SK-N-SH (cell line): ENCODE measurements around the gene PTPRD. TPM values are rescaled to one million over a fixed set of nuclear protein-coding genes. Genes with fewer than 3 reads are reported as not detected.

Source experiments
- CTCF ChIA-PET: fragments of 300-600, 350-600 bp; formaldehyde crosslinking; extraction: SDS; loops from one replicate; lab custom pipeline; 2021; lab: Yijun Ruan, JAX
- POLR2A ChIA-PET: fragments of 350-600 bp; sonication (Branson Sonifier 250); formaldehyde crosslinking; extraction: SDS; loops from one replicate; lab custom pipeline; 2020; ENCODE audit warnings: antibody characterized with exemption, inconsistent platforms; lab: Yijun Ruan, JAX
- DNase-seq: peaks from one replicate; pipeline ENCODE4 v3.0.0; 2012
- H2AFZ ChIP-seq: fragments of 200-600 bp; sonication (generic); 2 replicates; pipeline ENCODE4 v1.8.1; 2016; ENCODE audit warnings: antibody characterized with exemption, mild to moderate bottlenecking, low read depth
- H3F3A ChIP-seq: fragments of 200-600 bp; sonication (generic); replicated peaks from 2 replicates; pipeline ENCODE3; 2016; ENCODE audit warnings: antibody characterized with exemption, mild to moderate bottlenecking; ENCODE audit not compliant: insufficient read depth
- H3K27ac ChIP-seq, 2 experiments: fragments of 200-500 bp in 1 of 2; fragments of 200-600 bp in 1 of 2; sonication (Bioruptor generic) in 1 of 2; sonication (generic), shearing (Covaris generic) in 1 of 2; 2 replicates each; pipeline versions ENCODE4 v1.5.1 to v1.6.1; 2014 to 2016; ENCODE audit warnings: low read depth in 2 of 2, inconsistent platforms in 1 of 2, low read length in 1 of 2, mild to moderate bottlenecking in 1 of 2, mixed read lengths in 1 of 2
- H3K27me3 ChIP-seq: fragments of 200-600 bp; sonication (generic), shearing (Covaris generic); 2 replicates; pipeline ENCODE4 v1.6.1; 2016; ENCODE audit warnings: mixed run types; ENCODE audit not compliant: insufficient read depth
- H3K36me3 ChIP-seq, 2 experiments: fragments of 200-500 bp in 1 of 2; fragments of 200-600 bp in 1 of 2; sonication (Bioruptor generic) in 1 of 2; sonication (generic) in 1 of 2; replicated peaks in 1 of 2; 2 replicates each; pipeline versions ENCODE3 to v1.5.1; 2014 to 2016; ENCODE audit warnings: low read length in 1 of 2, mild to moderate bottlenecking in 1 of 2; ENCODE audit not compliant: insufficient read depth in 2 of 2, control insufficient read depth in 1 of 2
- H3K4me1 ChIP-seq, 2 experiments: fragments of 200-500 bp in 1 of 2; fragments of 200-600 bp in 1 of 2; sonication (Bioruptor generic) in 1 of 2; sonication (generic), shearing (Covaris generic) in 1 of 2; 2 replicates each; pipeline versions ENCODE4 v1.5.1 to v1.6.1; 2014 to 2016; ENCODE audit warnings: low read depth in 1 of 2, low read length in 1 of 2, mixed run types in 1 of 2; ENCODE audit not compliant: insufficient read depth in 2 of 2, control insufficient read depth in 1 of 2
- H3K4me2 ChIP-seq: fragments of 200-600 bp; sonication (generic), shearing (Covaris generic); 2 replicates; pipeline ENCODE4 v1.6.1; 2017; ENCODE audit warnings: mixed run types
- H3K4me3 ChIP-seq, 2 experiments: fragments of 200-500 bp in 1 of 2; fragments of 200-600 bp in 1 of 2; sonication (Bioruptor generic) in 1 of 2; sonication (generic), shearing (Covaris generic) in 1 of 2; 2 replicates each; pipeline versions ENCODE4 v1.5.1 to v1.8.1; 2014 to 2016; ENCODE audit warnings: low read depth in 2 of 2, inconsistent platforms in 1 of 2, low read length in 1 of 2, mild to moderate bottlenecking in 1 of 2, mixed read lengths in 1 of 2, moderate library complexity in 1 of 2
- H3K79me2 ChIP-seq: fragments of 200-600 bp; sonication (generic); 2 replicates; pipeline ENCODE4 v1.8.1; 2017; ENCODE audit warnings: mild to moderate bottlenecking; ENCODE audit not compliant: insufficient read depth
- H3K9ac ChIP-seq: fragments of 200-600 bp; sonication (generic); 2 replicates; pipeline ENCODE4 v1.6.1; 2017; ENCODE audit warnings: mixed run types
- H3K9me2 ChIP-seq: fragments of 200-600 bp; sonication (generic); 2 replicates; pipeline ENCODE4 v1.6.1; 2017; ENCODE audit warnings: mixed run types
- H3K9me3 ChIP-seq: fragments of 200-600 bp; sonication (generic); 2 replicates; pipeline ENCODE4 v1.6.1; 2017; ENCODE audit warnings: mixed run types, mild to moderate bottlenecking, moderate library complexity
- H4K20me1 ChIP-seq: fragments of 200-600 bp; sonication (generic); 2 replicates; pipeline ENCODE4 v1.6.1; 2017; ENCODE audit warnings: mild to moderate bottlenecking, mixed run types; ENCODE audit not compliant: insufficient read depth
- CHD2 ChIP-seq: fragments of 150-350 bp; IDR thresholded peaks from 2 replicates; pipeline ENCODE4 v1.6.1; 2018; ENCODE audit warnings: low read length; ENCODE audit not compliant: partially characterized antibody
- ELF1 ChIP-seq: IDR thresholded peaks from 2 replicates; pipeline ENCODE4 v1.4.0; 2012
- EZH2phosphoT487 ChIP-seq: fragments of 200-600 bp; sonication (generic); IDR thresholded peaks from 2 replicates; pipeline ENCODE4 v1.6.1; 2017; ENCODE audit warnings: low read depth, mixed run types, mild to moderate bottlenecking, antibody characterized with exemption, moderate library complexity, borderline replicate concordance
- FOSL2 ChIP-seq: IDR thresholded peaks from 2 replicates; pipeline ENCODE4 v1.4.0; 2012; ENCODE audit warnings: low read depth, mild to moderate bottlenecking, moderate library complexity, borderline replicate concordance
- FOXM1 ChIP-seq: IDR thresholded peaks from 2 replicates; pipeline ENCODE4 v1.4.0; 2012; ENCODE audit warnings: low read depth, mild to moderate bottlenecking
- GABPA ChIP-seq: IDR thresholded peaks from 2 replicates; pipeline ENCODE4 v1.4.0; 2012; ENCODE audit warnings: low read depth, mild to moderate bottlenecking
- GATA2 ChIP-seq: sonication (generic); formaldehyde crosslinking; IDR thresholded peaks from 2 replicates; pipeline ENCODE4 v1.5.0; 2020; ENCODE audit warnings: mild to moderate bottlenecking, missing genetic modification reagents
- JUND ChIP-seq: IDR thresholded peaks from 2 replicates; pipeline ENCODE4 v1.4.0; 2012
- MEF2A ChIP-seq: IDR thresholded peaks from 2 replicates; pipeline ENCODE4 v1.4.0; 2012; ENCODE audit warnings: low read depth, borderline replicate concordance
- MXI1 ChIP-seq: IDR thresholded peaks from 2 replicates; pipeline ENCODE4 v1.6.1; 2012; ENCODE audit warnings: mild to moderate bottlenecking, low read depth, low read length, improper control_type of control experiment
- NFIC ChIP-seq: IDR thresholded peaks from 2 replicates; pipeline ENCODE4 v1.4.0; 2012; ENCODE audit warnings: borderline replicate concordance
- POLR2AphosphoS5 ChIP-seq: IDR thresholded peaks from 2 replicates; pipeline ENCODE4 v1.6.1; 2012; ENCODE audit warnings: low read depth, low read length
- RAD21 ChIP-seq: IDR thresholded peaks from 2 replicates; pipeline ENCODE4 v1.6.1; 2012; ENCODE audit warnings: mild to moderate bottlenecking, low read length
- RCOR1 ChIP-seq: fragments of 150-350 bp; IDR thresholded peaks from 2 replicates; pipeline ENCODE4 v1.6.1; 2017; ENCODE audit warnings: antibody characterized with exemption, low read length
- RFX5 ChIP-seq: IDR thresholded peaks from 2 replicates; pipeline ENCODE4 v1.6.1; 2012; ENCODE audit warnings: mild to moderate bottlenecking, improper control_type of control experiment, low read length
- RXRA ChIP-seq: IDR thresholded peaks from 2 replicates; pipeline ENCODE4 v1.4.0; 2012; ENCODE audit warnings: low read depth, mild to moderate bottlenecking, borderline replicate concordance
- SIN3A ChIP-seq: IDR thresholded peaks from 2 replicates; pipeline ENCODE4 v1.6.1; 2012; ENCODE audit warnings: low read depth, mild to moderate bottlenecking, low read length, moderate library complexity, borderline replicate concordance
- TAF1 ChIP-seq: IDR thresholded peaks from 2 replicates; pipeline ENCODE4 v1.6.1; 2012; ENCODE audit warnings: low read depth, mild to moderate bottlenecking, low read length, moderate library complexity, borderline replicate concordance
- TCF12 ChIP-seq: IDR thresholded peaks from 2 replicates; pipeline ENCODE4 v1.4.0; 2012
- TEAD4 ChIP-seq: IDR thresholded peaks from 2 replicates; pipeline ENCODE4 v1.4.0; 2012; ENCODE audit warnings: mild to moderate bottlenecking, borderline replicate concordance; ENCODE audit not compliant: insufficient read depth
- USF2 ChIP-seq: fragments of 150-350 bp; IDR thresholded peaks from 2 replicates; pipeline ENCODE4 v1.6.1; 2017; ENCODE audit warnings: antibody characterized with exemption, low read length, low read depth, borderline replicate concordance
- YY1 ChIP-seq: IDR thresholded peaks from 2 replicates; pipeline ENCODE4 v1.4.0; 2012; ENCODE audit warnings: low read depth, mild to moderate bottlenecking
- ZBTB33 ChIP-seq: IDR thresholded peaks from 2 replicates; pipeline ENCODE4 v1.4.0; 2012; ENCODE audit warnings: low read depth, borderline replicate concordance
- WGBS: methylation state at CpG from one replicate; pipeline ENCODE4 v1.1.6; 2017; ENCODE audit warnings: low lambda C conversion rate; 5-methylcytosine and 5-hydroxymethylcytosine counted together
- polyA plus RNA-seq, 3 experiments: library from polyadenylated mRNA; depleted of rRNA; stranded (reverse); fragments of >200 nt; gene quantifications; 2 replicates each; pipeline ENCODE4 v1.2.3, GENCODE V29; 2012

The PTPRD gene
- polyA plus RNA-seq, 1 of the 3 experiments (the other 2 are of a cell fraction), result 0.15 TPM

GRCh38 chr9:8468045-8468637 lies 2144.7 kb downstream of the PTPRD start:
- Histone ChIP-seq H3K27ac (no peak overlapping the region), H3K36me3 (no peaks in the 10 kb centered on the region), H3K9me3 (no peaks in the 10 kb centered on the region), H3K79me2 (no peaks in the 10 kb centered on the region), H3K9me2 (no peaks in the 10 kb centered on the region), H3K27me3 (no peaks in the 10 kb centered on the region), H3K4me3 (no peak overlapping the region), H3K9ac (no peak overlapping the region), H3K4me1 (peaks cover 0 to 6% of the 10 kb centered on the region in 2 experiments; a peak in 1 of 4 replicates), H3K4me2 (no peak overlapping the region), H3F3A (no peaks in the 10 kb centered on the region), H2AFZ (no peak overlapping the region), H4K20me1 (no peaks in the 10 kb centered on the region; the same call in 1 of the 2 replicates)
- ChIA-PET POLR2A (no interaction called here), CTCF (no interaction called here)
- WGBS, result 46% methylated on average over 3 of the region's 3 CpGs
- DNase-seq, result no peak
- no peak for TF ChIP-seq TCF12
- no peak for TF ChIP-seq FOSL2
- no peak for TF ChIP-seq RCOR1
- TF ChIP-seq USF2, result no peak
- TF ChIP-seq MEF2A, result no peak
- TF ChIP-seq ZBTB33, result no peak
- TF ChIP-seq NFIC, result no peak
- TF ChIP-seq TAF1, result no peak
- TF ChIP-seq FOXM1, result no peak
- TF ChIP-seq JUND, result no peak

- no peak for DNase-seq
- Histone ChIP-seq H3K27ac (no peak overlapping the region), H3K4me3 (no peak overlapping the region), H3K9ac (no peak overlapping the region), H3K36me3 (no peaks in the 10 kb centered on the region), H3K79me2 (no peaks in the 10 kb centered on the region), H3K4me1 (no peaks in the 10 kb centered on the region), H3F3A (no peaks in the 10 kb centered on the region), H3K27me3 (no peaks in the 10 kb centered on the region), H3K4me2 (no peak overlapping the region), H2AFZ (no peak overlapping the region), H3K9me2 (no peaks in the 10 kb centered on the region), H4K20me1 (no peaks in the 10 kb centered on the region), H3K9me3 (no peaks in the 10 kb centered on the region)
- WGBS, result 51% methylated on average over 2 of the region's 2 CpGs
- CTCF ChIA-PET, result no interaction called here
- POLR2A ChIA-PET, result no interaction called here
- TF ChIP-seq SIN3A (no peak), YY1 (no peak), POLR2AphosphoS5 (no peak), ELF1 (no peak), NFIC (no peak), ZBTB33 (no peak), JUND (no peak), GABPA (no peak), FOXM1 (no peak), MXI1 (no peak), TEAD4 (no peak), RFX5 (no peak), CHD2 (no peak), GATA2 (CRISPR knock-in tag) (no peak), TCF12 (no peak), EZH2phosphoT487 (no peak), RAD21 (no peak), RXRA (no peak)
Measured at GRCh38 chr9:8457816-8458215, 2155.0 kb downstream of the PTPRD start.
